GM12874 (cell line): Measurements from ENCODE around the gene PLCH1.

Source experiments
- CTCF ChIP-seq: IDR thresholded peaks from 2 replicates; pipeline ENCODE4 v1.5.1; 2011; ENCODE audit warnings: low read depth, mild to moderate bottlenecking, control low read depth, low read length, moderate library complexity; ENCODE audit not compliant: insufficient read depth

Gene PLCH1

GRCh38 chr3:155744626-155745324, at the start of gene PLCH1:
PLCH1 (minus strand) TSS chr3:155745071; CDS start chr3:155704224, 40,847 bp downstream.
- no peak for TF ChIP-seq CTCF

GRCh38 chr3:155792532-155792931, 47.7 kb upstream of the PLCH1 start:
- TF ChIP-seq CTCF = no peak

GRCh38 chr3:155791190-155791589, 46.3 kb upstream of the PLCH1 start:
- no peak for TF ChIP-seq CTCF

GRCh38 chr3:155790272-155790925, 45.5 kb upstream of the PLCH1 start:
- no peak for TF ChIP-seq CTCF

GRCh38 chr3:155785662-155786295, 40.9 kb upstream of the PLCH1 start:
- no peak for TF ChIP-seq CTCF

- no peak for TF ChIP-seq CTCF
These were observed 37.6 kb upstream of the PLCH1 start for GRCh38 chr3:155782390-155782953.

- no peak for TF ChIP-seq CTCF
These were observed 35.4 kb upstream of the PLCH1 start for GRCh38 chr3:155780291-155780690.
